ENCODE measurements around the gene FNIP1. TPM values are rescaled to one million over a fixed set of nuclear protein-coding genes. Genes with fewer than 3 reads are reported as not detected.
A peak's percentile ranks its signal among the peaks of the same experiment; 100 is the strongest.
"Not testable (repeated sequence)": the region's sequence is repeated elsewhere in the genome, so short reads cannot be mapped to it uniquely, and the experiment has no call there.

Gene FNIP1
- total RNA-seq (2014; rRNA removed; shearing (Covaris generic)) = 17.9 and 25.7 TPM in 2 replicates
- 12.2 and 15.5 TPM in 2 replicates for polyA plus RNA-seq (2015; cell fraction: cytosol; rRNA removed)
- polyA plus RNA-seq (2015; cell fraction: nucleus; rRNA removed) = 32.2 and 36.7 TPM in 2 replicates

- peak; percentile 96 for DNase-seq (ENCODE audit: low read depth)
Observed at GRCh38 chr5:131796793-131797693, at the start of gene FNIP1. TSS of gene FNIP1 (minus strand) at chr5:131797017. CDS start at chr5:131796921, 96 bp downstream.

GRCh38 chr5:131846536-131846935 is 49.7 kb upstream of the FNIP1 start:
- peak; percentile 11 for DNase-seq (ENCODE audit: low read depth)

- DNase-seq (ENCODE audit: low read depth) = no peak
Observed at GRCh38 chr5:131845828-131846227, 49.0 kb upstream of the FNIP1 start.

GRCh38 chr5:131842971-131843370 is 46.2 kb upstream of the FNIP1 start:
- not testable (repeated sequence) for DNase-seq (ENCODE audit: low read depth)

- DNase-seq (ENCODE audit: low read depth) = not testable (repeated sequence)
Observed at GRCh38 chr5:131832702-131833101, 35.9 kb upstream of the FNIP1 start.

GRCh38 chr5:131825404-131826013 is 28.7 kb upstream of the FNIP1 start:
- no peak for DNase-seq (ENCODE audit: low read depth)

- DNase-seq (ENCODE audit: low read depth) = no peak
Observed at GRCh38 chr5:131824631-131825030, 27.8 kb upstream of the FNIP1 start.

GRCh38 chr5:131821221-131821620 is 24.4 kb upstream of the FNIP1 start:
- no peak for DNase-seq (ENCODE audit: low read depth)

GRCh38 chr5:131818001-131818724 is 21.3 kb upstream of the FNIP1 start:
- no peak for DNase-seq (ENCODE audit: low read depth)

GRCh38 chr5:131814990-131815389 is 18.2 kb upstream of the FNIP1 start:
- DNase-seq (ENCODE audit: low read depth) = peak; percentile 91

- DNase-seq (ENCODE audit: low read depth) = no peak
Observed at GRCh38 chr5:131812371-131813160, 15.7 kb upstream of the FNIP1 start.

GRCh38 chr5:131810510-131811249 is 13.9 kb upstream of the FNIP1 start:
- peak; percentile 18 for DNase-seq (ENCODE audit: low read depth)

- DNase-seq (ENCODE audit: low read depth) = peak; percentile 21
Observed at GRCh38 chr5:131795879-131796792, 681 bp downstream of the FNIP1 start.

GRCh38 chr5:131795228-131795627 is 1.6 kb downstream of the FNIP1 start:
- DNase-seq (ENCODE audit: low read depth) = no peak

GRCh38 chr5:131794586-131794985 is 2.2 kb downstream of the FNIP1 start:
- no peak for DNase-seq (ENCODE audit: low read depth)

- no peak for DNase-seq (ENCODE audit: low read depth)
Observed at GRCh38 chr5:131792896-131793295, 3.9 kb downstream of the FNIP1 start.

GRCh38 chr5:131791866-131792265 is 5.0 kb downstream of the FNIP1 start:
- DNase-seq (ENCODE audit: low read depth) = no peak

- no peak for DNase-seq (ENCODE audit: low read depth)
Observed at GRCh38 chr5:131790550-131790949, 6.3 kb downstream of the FNIP1 start.

- DNase-seq (ENCODE audit: low read depth) = no peak
Observed at GRCh38 chr5:131789765-131790164, 7.1 kb downstream of the FNIP1 start.

All from HT1080 (cell line).